Stimulated activated CD4-positive, alpha-beta T cell treated with anti-CD3 and anti-CD28 coated beads, Interleukin-4, amount 100 ng/mL, for 48 hours (primary cell): ENCODE data around the gene KATNB1.

Source experiments
- DNase-seq, 2 donors: peaks; one replicate each; pipeline ENCODE4 v3.0.0-alpha.2; 2020; ENCODE audit warnings: low read depth in 2 of 2

Gene KATNB1

GRCh38 chr16:57756424-57757325 is 21.1 kb downstream of the KATNB1 start:
- DNase-seq = no peak

- DNase-seq = peak; percentile 80 to 93
These were observed 21.8 kb downstream of the KATNB1 start for GRCh38 chr16:57757326-57757786.

GRCh38 chr16:57757883-57758282 is 22.3 kb downstream of the KATNB1 start:
- DNase-seq = no peak

- no peak for DNase-seq
These were observed 23.0 kb downstream of the KATNB1 start for GRCh38 chr16:57758331-57759117.

GRCh38 chr16:57759131-57759530 is 23.6 kb downstream of the KATNB1 start:
- DNase-seq = no peak

- DNase-seq = no peak
These were observed 24.2 kb downstream of the KATNB1 start for GRCh38 chr16:57759541-57760356.

- no peak for DNase-seq
These were observed 25.0 kb downstream of the KATNB1 start for GRCh38 chr16:57760357-57761160.

GRCh38 chr16:57761301-57761700 is 25.7 kb downstream of the KATNB1 start:
- DNase-seq = no peak

GRCh38 chr16:57761957-57762356 is 26.4 kb downstream of the KATNB1 start:
- DNase-seq = no peak

- DNase-seq = no peak
These were observed 26.9 kb downstream of the KATNB1 start for GRCh38 chr16:57762365-57763040.

- DNase-seq = no peak
These were observed 27.9 kb downstream of the KATNB1 start for GRCh38 chr16:57763285-57764005.

- DNase-seq = no peak
These were observed 28.4 kb downstream of the KATNB1 start for GRCh38 chr16:57764006-57764340.

GRCh38 chr16:57764341-57765159 is 29.0 kb downstream of the KATNB1 start:
- DNase-seq = peak; percentile 15 to 18

GRCh38 chr16:57765160-57765728 is 29.7 kb downstream of the KATNB1 start:
- DNase-seq = no peak

GRCh38 chr16:57766714-57767348 is 31.3 kb downstream of the KATNB1 start:
- DNase-seq = no peak

GRCh38 chr16:57769541-57770145 is 34.1 kb downstream of the KATNB1 start:
- no peak for DNase-seq

GRCh38 chr16:57770361-57770760 is 34.8 kb downstream of the KATNB1 start:
- no peak for DNase-seq
